HS-27A (cell line): ENCODE measurements around the gene NUF2.
"Not testable (repeated sequence)": the region's sequence is repeated elsewhere in the genome, so short reads cannot be mapped to it uniquely, and the experiment has no call there.

Source experiments
- DNase-seq: peaks from one replicate; pipeline ENCODE4 v3.0.0-alpha.2; 2012; ENCODE audit warnings: low read depth, missing footprints

Gene NUF2

DNA sequence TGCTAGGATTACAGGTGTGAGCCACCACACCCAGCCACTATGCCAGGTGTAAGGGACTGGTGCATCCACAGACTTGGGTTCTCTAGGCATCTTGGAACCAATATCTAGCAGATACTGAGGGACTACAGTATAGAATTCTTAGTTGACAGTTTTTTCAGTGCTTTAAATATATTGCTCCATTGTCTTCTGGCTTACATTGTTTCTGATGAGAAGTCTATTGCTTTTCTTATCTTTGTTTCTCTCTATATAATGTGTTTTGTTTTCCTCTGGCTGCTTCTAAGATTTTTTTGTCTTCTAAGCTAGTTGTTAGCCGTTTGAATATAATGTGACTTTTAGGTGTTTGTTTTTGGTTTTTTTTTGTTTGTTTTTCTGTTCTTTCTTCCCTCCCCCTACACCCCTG lies 13.5 kb downstream of the NUF2 start:
- no peak for DNase-seq

DNA sequence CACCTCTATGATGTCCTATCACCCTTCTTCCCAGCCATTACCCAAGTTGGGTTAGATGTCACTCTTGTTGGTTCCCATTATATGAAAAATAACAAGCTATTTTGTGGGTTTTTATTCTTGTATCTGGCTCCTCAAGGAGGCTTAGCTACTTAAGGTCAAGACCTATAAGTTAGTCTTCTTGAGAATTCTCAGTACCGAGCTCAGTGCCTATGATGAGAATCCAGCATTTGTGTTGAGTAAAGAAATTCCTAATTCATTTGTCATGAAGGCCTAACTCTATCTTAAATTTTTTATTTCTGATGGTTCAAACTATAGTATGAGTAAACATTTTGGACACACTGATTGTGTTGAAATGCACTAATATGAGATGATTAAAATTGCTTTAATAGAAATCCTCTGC lies 15.9 kb downstream of the NUF2 start:
- DNase-seq = no peak

DNA sequence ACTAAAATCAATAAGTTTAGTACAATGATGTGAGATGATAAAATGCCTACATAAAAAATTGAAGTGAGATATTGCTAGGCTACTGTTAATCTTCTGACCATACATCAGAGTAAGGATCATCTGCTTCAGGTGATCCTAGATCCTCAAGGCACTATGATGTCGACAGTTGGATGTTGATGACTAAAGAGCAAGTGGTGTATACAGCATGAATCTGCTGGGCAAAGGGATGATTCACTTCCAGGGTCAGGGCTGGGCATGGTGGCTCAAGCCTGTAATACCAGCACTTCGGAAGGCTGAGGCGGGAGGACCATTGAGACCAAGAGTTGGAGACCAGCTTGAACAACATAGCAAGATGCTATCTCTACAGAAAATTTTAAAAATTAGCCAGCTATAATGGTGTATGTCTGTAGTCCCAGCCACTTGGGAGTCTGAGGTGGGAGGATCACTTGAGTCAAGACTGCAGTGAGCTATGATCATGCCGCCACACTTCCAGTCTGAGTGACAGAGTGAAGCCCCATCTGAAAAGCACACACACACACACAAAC lies 24.6 kb downstream of the NUF2 start:
- no peak for DNase-seq

DNA sequence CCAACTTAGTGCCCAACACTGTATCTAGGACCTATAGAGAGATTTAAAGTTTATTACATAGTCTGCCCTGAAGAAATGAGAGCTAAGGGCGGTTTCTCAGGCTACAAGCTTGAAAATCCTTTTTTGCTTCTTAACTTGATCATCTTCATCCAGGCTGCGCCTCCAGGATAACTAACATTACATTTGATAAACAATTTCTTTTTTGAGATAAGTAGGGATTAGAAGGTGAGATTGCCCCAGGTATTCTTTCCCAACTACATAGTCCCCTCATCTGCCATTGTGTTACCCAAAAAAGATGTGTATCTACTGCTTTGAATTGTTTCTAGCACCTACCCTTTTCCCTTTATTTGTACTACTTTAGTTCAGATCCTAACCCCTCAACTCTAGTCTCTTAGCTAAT lies 25.4 kb downstream of the NUF2 start:
- no peak for DNase-seq

DNA sequence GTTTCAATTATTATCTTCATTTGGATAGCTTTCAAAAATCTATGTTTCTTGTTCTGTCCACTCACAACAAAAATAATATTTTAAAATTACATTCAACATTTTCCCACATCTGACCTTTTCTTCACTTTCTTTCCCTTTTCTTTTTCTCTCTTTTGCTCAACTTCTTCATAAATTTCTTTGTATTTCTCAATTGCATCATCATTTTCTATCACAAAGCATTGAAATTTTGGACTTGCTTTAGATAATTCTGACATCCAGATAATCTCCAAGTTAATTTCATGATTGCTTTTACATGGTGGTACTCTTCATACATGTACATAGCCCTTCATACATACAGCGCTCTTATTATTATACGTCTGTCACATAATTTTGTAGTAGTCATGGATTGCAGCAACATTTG lies 30.2 kb downstream of the NUF2 start:
- no peak for DNase-seq

DNA sequence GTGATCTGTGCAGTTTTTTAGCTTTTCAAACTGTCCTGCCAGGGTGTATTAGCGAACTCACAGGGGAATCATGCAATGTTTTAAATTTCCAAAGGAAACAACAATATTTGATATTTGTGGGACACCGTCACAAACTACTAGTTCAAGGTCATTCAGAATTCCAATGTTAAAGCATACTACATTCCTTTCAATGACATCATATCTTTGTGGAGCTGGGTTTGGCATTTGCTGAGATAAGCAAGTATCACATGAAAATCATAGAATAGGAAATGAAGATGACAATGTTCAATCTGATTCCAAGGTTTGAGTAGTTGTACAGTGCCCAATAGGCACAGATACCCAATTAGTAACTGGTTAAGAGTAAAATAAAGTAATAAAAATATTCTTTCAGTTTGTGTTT lies 35.6 kb downstream of the NUF2 start:
- no peak for DNase-seq

DNA sequence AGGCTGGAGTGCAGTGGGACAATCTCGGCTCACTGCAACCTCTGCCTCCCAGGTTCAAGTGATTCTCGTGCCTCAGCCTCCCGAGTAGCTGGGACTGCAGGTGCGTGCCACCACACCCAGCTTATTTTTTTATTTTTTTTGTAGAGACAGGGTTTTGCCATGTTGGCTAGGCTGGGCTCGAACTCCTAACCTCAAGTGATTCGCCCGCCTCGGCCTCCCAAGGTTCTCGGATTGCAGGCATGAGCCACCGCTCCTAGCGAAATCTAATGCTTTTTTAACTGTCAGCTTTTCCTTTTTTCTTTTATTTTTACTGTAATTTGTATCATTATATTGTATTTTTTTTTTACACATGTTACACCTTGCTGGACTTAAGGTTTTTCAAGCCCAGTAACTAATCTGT lies 36.4 kb downstream of the NUF2 start:
- DNase-seq = not testable (repeated sequence)

DNA sequence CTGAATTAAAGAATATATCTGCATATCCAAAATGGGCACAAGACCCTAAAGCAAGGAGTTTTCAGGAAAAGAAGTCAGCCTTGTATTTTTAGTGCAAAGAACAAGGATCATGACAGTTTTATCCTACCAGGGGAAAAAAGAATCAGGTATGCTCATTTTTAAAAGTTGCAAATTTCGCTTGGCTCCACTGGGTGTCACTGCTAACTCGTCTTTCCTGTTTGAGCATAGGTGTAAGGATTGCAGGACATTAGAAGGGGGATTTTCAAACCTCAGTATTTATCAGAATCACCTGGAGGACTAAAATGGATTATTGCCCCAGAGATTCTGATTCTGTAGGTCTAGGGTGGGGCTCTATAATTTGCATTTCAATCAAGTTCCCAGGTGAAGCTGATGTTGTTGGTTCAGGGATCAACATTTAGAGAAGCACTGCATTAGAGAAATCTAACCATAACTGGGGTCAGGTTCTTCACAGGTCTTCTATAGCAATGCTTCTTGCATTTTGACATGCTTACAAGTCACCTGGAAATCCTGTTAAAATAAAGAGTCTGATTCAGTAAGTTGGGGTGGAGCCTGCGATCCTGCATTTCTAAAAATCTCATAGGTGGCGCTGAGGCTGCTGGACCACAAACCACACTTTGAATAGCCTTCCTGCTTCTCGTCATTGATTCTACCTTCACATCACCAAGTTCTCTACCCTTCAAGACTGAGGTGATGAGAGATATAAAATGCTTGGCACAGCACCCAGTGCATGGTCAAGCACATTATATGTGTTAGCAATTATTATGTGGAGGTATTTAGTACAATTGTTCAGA lies 39.6 kb downstream of the NUF2 start:
- no peak for DNase-seq

DNA sequence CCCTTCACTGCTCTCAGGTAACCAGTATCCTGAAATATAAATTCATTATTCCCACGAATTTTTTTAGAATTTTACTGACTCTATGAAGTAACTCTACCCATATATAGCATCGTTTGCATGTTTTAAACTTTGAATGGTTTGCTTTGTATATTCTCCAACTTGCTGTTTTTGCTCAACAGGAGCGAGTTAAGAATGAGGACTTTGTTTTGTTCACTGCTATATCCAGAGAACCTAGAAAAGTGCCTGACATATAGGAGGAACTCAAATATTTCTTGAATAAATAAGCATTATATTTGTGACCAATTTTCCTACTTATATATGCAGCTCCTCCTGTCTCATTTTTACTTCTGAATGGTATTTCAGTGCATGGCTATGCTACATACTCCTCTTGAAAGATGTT lies 43.4 kb downstream of the NUF2 start:
- no peak for DNase-seq

DNA sequence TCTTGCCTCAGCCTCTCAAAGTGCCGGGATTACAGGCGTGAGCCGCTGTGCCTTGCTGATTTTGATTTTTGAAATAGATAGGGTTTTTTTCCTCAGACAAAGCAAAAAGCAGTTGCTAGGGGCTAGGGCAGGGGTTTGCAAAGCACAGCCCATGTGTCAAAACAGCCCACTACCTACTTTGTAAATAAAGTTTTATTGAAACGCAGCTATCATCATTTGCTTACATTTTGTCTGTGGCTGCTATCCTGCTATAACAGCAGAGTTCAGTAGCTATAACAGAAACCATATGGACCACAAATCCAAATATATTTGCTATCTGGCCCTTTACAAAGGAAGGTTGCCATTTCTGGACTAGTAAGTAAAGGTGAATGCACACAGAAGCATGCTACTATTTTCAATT lies 44.8 kb downstream of the NUF2 start:
- no peak for DNase-seq

DNA sequence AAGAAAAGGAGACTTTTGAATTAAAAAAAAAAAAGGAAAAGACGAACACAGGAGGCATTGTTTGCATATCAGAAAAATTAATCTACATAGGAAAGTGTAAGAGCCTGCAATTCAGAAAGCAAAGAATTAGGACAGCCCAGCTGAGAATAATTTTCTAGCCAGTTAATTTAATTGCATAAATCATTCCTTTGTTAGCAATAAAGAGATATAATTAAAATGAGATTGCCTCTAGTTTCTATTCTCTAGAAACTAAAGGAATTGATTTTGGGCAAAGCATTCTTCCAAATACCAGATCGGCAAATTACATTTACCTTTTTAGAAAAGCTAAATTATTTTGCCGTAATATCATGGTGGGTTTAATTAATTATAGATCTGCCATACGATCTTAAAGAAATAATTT lies 46.0 kb downstream of the NUF2 start:
- DNase-seq = no peak

DNA sequence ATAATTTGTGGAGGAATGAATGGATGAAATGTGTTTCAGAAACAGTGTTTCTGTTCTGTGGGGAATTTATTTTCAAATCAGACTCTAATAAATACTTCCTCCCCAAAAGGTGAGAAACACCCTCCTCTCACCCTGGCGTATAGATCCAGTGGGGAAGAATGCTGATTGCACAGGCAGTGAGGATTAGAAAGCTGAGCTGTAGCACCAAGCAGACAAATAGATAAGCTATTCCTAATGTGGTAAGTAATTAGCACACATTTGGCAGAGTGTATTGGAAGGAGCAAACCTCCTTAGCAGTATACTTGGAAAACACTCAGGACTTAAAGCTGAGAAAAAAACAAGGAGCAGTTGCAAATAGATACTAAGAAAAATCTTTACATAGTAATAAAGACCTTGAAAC lies 50.8 kb downstream of the NUF2 start:
- no peak for DNase-seq

DNA sequence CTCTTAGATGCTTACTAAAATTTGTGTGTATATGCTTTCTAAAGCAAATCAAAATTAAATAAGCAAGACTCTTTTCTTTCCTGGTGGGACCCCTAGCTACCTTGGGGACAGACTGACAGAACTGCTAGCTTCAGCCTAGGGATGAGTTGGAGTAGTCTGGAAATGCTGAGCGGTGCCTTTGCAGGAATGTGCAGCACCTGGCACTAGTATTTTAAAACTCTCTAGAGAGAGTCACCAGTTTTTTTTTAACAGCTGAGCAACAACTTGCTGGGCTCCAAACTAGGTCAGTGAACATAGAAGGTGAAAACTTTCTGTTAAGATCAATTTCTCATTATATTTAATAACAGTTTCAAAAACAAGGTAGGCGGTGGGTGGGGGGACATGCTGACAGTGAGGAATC lies 56.8 kb downstream of the NUF2 start:
- no peak for DNase-seq

DNA sequence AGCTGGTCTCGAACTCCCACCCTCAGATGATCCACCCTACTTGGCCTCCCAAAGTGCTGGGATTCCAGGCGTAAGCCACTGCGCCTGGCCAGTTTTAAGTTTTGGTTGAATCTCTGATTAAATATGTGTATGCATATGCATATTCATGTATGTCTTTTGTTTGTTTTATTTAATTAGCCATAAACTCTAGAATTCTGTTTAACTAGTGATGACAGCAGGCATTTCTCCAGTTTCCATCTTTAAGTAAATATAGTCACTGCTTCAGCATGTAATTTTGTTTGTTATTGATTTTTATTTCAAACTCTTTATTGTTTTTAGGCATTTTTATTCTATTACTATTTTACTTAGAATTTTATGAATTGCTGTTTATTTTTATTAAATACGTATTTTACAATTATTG lies 58.0 kb downstream of the NUF2 start:
- DNase-seq = no peak

DNA sequence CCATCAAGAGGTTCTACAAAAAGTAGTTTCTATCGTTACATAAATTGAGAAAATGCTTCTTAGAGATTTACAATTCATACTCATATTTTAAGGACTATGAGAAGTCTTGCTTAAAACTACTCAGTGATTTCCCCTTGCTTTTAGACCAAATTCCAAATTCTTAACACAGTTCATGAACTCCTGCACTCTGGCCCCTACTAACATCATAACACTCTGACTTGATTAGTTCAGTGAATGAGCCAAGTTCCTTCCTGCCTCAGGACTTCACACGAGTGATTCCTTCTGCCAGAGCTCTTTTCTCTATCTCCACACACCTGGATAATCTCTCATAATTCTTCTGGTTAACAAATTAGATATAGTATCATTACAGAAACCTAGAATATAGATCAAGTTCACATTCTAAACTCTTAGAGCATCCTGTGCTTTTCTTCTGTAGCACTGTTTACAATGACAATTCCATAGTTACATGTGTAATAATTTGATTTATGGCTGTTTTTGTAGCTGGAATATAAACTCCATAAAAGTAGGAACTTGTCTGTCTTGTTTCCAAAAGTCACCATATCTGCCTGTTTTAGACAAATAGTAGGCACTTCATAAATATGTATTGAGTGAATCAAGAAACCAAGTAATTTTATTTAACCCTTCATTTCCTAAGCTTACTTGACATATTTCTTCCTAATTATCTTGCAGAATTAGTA lies 59.9 kb downstream of the NUF2 start:
- DNase-seq = no peak

DNA sequence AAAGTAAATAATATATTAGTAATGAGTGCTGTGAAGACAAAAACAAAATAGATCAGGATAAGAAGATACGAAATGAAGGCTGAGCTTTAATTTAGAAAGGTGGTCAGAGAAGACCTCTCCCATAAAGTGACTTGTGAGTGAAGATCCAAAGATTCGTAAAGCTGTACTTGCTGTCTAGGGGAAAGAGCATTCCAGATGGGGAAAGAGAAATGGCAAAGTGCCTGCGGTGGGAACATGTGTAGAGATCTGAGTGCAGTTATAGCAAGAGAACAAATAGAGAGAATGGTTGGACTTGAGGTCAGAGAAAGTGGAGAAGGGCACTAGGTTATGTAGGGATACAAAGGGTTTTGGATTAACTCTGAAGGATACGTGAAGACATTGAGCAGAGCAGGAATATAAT lies 60.6 kb downstream of the NUF2 start:
- no peak for DNase-seq

DNA sequence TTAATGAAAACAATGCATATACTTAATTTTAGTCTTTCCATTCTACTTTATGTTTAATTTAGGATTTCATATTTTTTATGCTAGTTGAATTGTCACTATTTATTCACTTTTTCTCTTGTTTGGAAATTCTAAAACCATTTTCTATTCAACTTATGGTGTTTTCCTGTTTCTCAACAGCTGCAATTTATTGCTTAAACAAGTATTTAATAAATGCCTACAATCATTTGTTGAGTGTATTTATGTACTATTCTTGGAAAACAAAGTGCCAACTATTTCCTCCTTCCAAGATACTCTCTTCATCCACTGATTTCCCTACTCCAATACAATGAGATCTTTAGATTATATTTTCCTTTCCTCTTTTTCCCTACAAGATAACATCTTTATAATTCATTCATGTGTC lies 65.4 kb downstream of the NUF2 start:
- no peak for DNase-seq

DNA sequence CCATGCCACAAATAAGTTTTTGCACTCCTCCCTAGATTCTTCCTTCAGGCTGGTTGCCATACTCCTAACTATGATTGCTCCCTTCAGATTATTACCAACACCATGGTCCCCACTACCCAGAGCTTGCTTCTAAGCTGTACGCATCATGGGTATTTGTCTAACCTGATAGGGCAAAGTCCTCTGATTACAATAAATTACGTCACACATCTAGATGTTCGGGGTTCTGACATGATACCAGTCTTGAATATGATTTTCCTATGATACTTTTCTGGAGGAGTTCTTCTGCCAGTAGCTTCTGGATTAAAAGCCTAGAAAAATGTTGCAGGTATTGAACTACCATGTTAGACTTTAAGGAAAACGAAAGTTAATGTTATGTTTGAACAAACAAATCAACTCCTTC lies 67.2 kb downstream of the NUF2 start:
- DNase-seq = no peak

DNA sequence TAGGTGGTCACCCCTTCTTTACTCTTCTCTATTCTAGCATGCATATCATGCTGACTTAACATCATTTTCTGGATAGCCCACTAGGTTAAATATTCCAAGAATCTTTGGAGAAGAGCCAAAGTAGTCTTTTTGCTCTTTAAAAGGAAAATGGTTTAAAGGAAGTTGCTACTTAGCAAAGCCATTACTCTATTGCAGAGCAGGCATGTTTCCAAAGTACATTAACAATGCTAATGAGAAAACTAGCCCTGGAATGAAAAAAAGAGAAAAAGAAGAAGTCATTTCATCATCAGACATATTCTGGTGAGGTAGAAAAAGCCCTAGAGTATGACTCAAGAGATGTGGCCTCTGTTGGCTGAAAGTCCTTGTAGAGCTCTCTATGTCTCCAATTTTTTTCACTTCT lies 74.0 kb downstream of the NUF2 start:
- no peak for DNase-seq

DNA sequence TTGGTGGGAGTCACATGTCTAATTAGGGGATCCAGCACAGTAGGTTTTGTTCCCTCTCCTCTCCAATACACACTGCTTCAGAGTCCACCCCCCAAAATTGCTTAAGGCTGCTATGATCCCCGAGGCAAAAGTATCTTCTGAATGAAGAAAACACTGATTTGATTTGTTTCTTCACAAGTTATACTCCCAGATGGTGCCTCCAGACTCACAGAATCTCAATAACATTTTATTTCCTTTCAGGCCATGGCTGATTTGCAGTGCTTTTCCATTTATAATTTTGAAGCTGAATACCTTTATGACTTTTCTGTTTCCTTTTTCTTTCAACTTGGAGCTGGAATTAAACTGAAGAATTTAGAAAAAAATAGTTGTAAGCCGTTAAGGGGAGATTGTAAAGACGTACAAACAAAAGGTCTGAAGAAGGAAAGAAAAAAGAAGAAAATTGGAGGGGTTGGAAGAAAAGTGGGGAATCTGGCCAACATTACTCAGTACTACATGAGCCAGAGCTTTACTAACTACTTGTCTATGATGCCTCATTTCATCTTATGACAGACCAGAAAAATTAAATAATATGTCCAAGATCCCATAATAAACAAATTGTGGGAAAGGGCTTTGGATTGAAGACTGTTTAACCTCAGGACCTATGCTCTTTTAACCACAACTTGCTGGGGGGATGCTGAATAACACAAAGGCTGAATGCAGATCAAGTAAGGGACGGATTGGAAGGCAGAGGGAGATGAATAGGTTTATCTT lies 75.9 kb downstream of the NUF2 start:
- no peak for DNase-seq

DNA sequence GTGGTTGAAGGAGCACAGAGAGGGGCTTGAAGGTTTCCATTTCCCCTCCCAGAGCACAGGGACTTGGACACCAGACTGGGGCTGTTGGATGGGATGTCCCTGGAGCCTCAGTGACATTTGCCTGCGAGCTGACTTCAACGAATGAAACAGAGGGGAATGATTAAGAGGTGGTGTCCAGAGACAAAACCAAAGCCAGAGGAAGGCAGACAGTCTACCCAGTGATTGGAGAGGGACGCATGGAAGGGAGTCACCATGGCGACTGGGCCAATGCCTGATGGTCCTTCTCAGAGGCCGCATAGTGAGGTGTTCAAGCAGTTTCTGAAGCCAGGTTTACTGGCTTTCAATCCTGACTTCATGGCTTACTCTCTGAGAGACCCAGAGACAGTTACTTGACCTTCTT lies 77.2 kb downstream of the NUF2 start:
- DNase-seq = no peak

DNA sequence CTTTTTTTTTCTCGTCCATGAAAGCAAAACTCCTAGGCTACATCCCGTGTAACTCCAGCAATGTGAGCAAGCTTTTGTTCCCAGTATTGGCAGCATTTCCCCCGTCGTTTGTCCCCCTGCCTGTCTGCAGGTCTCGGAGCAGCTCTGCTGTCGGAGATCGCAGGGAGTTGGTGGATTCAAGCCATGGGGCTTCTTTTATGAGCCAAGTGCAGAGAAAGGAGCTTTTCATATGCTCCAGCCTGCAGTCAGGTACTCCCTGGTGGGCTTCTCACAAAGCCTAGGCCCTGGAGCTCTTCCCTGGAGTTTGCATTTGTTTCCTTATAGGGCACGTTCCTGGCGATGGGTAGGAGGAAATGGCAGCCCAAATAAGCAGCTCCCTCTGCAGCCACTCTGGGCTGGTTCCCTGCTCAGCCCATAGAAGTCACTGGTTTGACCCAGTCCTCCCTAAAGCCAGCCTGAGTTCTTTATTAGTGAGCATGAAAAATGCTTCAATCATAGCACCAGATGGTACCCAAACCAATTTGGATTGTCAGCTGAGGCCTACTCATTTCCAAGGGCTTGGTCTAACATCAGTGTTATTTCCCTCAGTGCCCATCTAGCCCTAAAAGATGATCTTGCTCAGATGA lies 78.3 kb downstream of the NUF2 start:
- no peak for DNase-seq
